ENCODE measurements around the gene DEFB118. TPM values are rescaled to one million over a fixed set of nuclear protein-coding genes. Genes with fewer than 3 reads are reported as not detected.
"Not testable (repeated sequence)": the region's sequence is repeated elsewhere in the genome, so short reads cannot be mapped to it uniquely, and the experiment has no call there.

The DEFB118 gene
- total RNA-seq, result not detected

GRCh38 chr20:31368301-31368700 lies at the start of gene DEFB118:
Gene DEFB118 (plus strand): TSS chr20:31368601. CDS start chr20:31368651, 50 bp downstream.
- ATAC-seq (ENCODE audit: low FRiP score), result no peak
- DNase-seq (ENCODE audit: low spot score), result no peak
- TF ChIP-seq CTCF (IDR thresholded peaks at IDR 0.05), result no peak

- no peak for DNase-seq (ENCODE audit: low spot score)
- no peak for TF ChIP-seq CTCF (IDR thresholded peaks at IDR 0.05)
- ATAC-seq (ENCODE audit: low FRiP score), result no peak
Observed at GRCh38 chr20:31322504-31322903, 45.9 kb upstream of the DEFB118 start.

- ATAC-seq (ENCODE audit: low FRiP score) (no peak), DNase-seq (ENCODE audit: low spot score) (no peak)
- no peak for TF ChIP-seq CTCF (IDR thresholded peaks at IDR 0.05)
Observed at GRCh38 chr20:31330893-31331292, 37.5 kb upstream of the DEFB118 start.

GRCh38 chr20:31341470-31341869 lies 26.9 kb upstream of the DEFB118 start:
- ATAC-seq (ENCODE audit: low FRiP score), result no peak

GRCh38 chr20:31355981-31356380 lies 12.4 kb upstream of the DEFB118 start:
- TF ChIP-seq CTCF (IDR thresholded peaks at IDR 0.05), result no peak
- DNase-seq (ENCODE audit: low spot score) (no peak), ATAC-seq (ENCODE audit: low FRiP score) (no peak)

More at GRCh38 chr20:31341470-31341869, 26.9 kb upstream of the DEFB118 start:
- no peak for TF ChIP-seq CTCF (IDR thresholded peaks at IDR 0.05)
- DNase-seq (ENCODE audit: low spot score), result no peak

GRCh38 chr20:31363295-31363694 lies 5.1 kb upstream of the DEFB118 start:
- DNase-seq (ENCODE audit: low spot score) (no peak), ATAC-seq (ENCODE audit: low FRiP score) (no peak)
- TF ChIP-seq CTCF (IDR thresholded peaks at IDR 0.05), result no peak

GRCh38 chr20:31364272-31364671 lies 4.1 kb upstream of the DEFB118 start:
- not testable (repeated sequence) for ATAC-seq (ENCODE audit: low FRiP score)

GRCh38 chr20:31374346-31374745 lies 5.9 kb downstream of the DEFB118 start:
- DNase-seq (ENCODE audit: low spot score), result no peak
- no peak for TF ChIP-seq CTCF (IDR thresholded peaks at IDR 0.05)
- no peak for ATAC-seq (ENCODE audit: low FRiP score)

More at GRCh38 chr20:31364272-31364671, 4.1 kb upstream of the DEFB118 start:
- not testable (repeated sequence) for DNase-seq (ENCODE audit: low spot score)

All from omental fat pad (tissue), 4 donors.